Activated T-cell treated with anti-CD3 and anti-CD28 coated beads, Interleukin-2, amount 50 U/mL, for 1 hour (primary cell): Measurements from ENCODE around the gene KCNQ1.

Experiments used
- DNase-seq: peaks from one replicate; pipeline ENCODE4 v3.0.0-alpha.2; 2020

Gene KCNQ1

GRCh38 chr11:2410616-2411015 lies 34.2 kb upstream of the KCNQ1 start:
- no peak for DNase-seq

- no peak for DNase-seq
Measured at GRCh38 chr11:2411446-2412305, 33.1 kb upstream of the KCNQ1 start.

- DNase-seq = no peak
Measured at GRCh38 chr11:2412323-2412722, 32.5 kb upstream of the KCNQ1 start.

- no peak for DNase-seq
Measured at GRCh38 chr11:2413742-2414579, 30.8 kb upstream of the KCNQ1 start.

- no peak for DNase-seq
Measured at GRCh38 chr11:2414616-2415015, 30.2 kb upstream of the KCNQ1 start.

GRCh38 chr11:2415171-2415570 lies 29.6 kb upstream of the KCNQ1 start:
- no peak for DNase-seq

- DNase-seq = no peak
Measured at GRCh38 chr11:2415601-2416380, 29.0 kb upstream of the KCNQ1 start.

- no peak for DNase-seq
Measured at GRCh38 chr11:2416765-2417164, 28.0 kb upstream of the KCNQ1 start.

GRCh38 chr11:2417856-2418692 lies 26.7 kb upstream of the KCNQ1 start:
- no peak for DNase-seq

- no peak for DNase-seq
Measured at GRCh38 chr11:2418693-2419360, 26.0 kb upstream of the KCNQ1 start.

- peak; percentile 69 for DNase-seq
Measured at GRCh38 chr11:2419638-2420501, 24.9 kb upstream of the KCNQ1 start.

- DNase-seq = peak; percentile 76
Measured at GRCh38 chr11:2420502-2421225, 24.1 kb upstream of the KCNQ1 start.

GRCh38 chr11:2421226-2421994 lies 23.4 kb upstream of the KCNQ1 start:
- DNase-seq = no peak

- no peak for DNase-seq
Measured at GRCh38 chr11:2421996-2422395, 22.8 kb upstream of the KCNQ1 start.

GRCh38 chr11:2422461-2423156 lies 22.2 kb upstream of the KCNQ1 start:
- no peak for DNase-seq

- no peak for DNase-seq
Measured at GRCh38 chr11:2423157-2424025, 21.4 kb upstream of the KCNQ1 start.

- DNase-seq = no peak
Measured at GRCh38 chr11:2424811-2425495, 19.9 kb upstream of the KCNQ1 start.
